Measurements from ENCODE around the gene PTRH1.
A peak's percentile ranks its signal among the peaks of the same experiment; 100 is the strongest.

PTRH1 gene

GRCh38 chr9:127724012-127724411, 8.5 kb upstream of the PTRH1 start:
- no peak for DNase-seq (ENCODE audit: low read depth)
- TF ChIP-seq, protein P1, sequence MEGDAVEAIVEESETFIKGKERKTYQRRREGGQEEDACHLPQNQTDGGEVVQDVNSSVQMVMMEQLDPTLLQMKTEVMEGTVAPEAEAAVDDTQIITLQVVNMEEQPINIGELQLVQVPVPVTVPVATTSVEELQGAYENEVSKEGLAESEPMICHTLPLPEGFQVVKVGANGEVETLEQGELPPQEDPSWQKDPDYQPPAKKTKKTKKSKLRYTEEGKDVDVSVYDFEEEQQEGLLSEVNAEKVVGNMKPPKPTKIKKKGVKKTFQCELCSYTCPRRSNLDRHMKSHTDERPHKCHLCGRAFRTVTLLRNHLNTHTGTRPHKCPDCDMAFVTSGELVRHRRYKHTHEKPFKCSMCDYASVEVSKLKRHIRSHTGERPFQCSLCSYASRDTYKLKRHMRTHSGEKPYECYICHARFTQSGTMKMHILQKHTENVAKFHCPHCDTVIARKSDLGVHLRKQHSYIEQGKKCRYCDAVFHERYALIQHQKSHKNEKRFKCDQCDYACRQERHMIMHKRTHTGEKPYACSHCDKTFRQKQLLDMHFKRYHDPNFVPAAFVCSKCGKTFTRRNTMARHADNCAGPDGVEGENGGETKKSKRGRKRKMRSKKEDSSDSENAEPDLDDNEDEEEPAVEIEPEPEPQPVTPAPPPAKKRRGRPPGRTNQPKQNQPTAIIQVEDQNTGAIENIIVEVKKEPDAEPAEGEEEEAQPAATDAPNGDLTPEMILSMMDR (IDR thresholded peaks at IDR 0.05; ENCODE audit: low read length, missing control alignments): no peak
- H3K4me3 ChIP-seq (replicated peaks; ENCODE audit: low read depth, low read length): no peak overlapping the region

GRCh38 chr9:127723444-127723843, 8.0 kb upstream of the PTRH1 start:
- DNase-seq (ENCODE audit: low read depth): peak; percentile 60
- H3K4me3 ChIP-seq (replicated peaks; ENCODE audit: low read depth, low read length): no peak overlapping the region
- TF ChIP-seq, protein P1 (IDR thresholded peaks at IDR 0.05; ENCODE audit: low read length, missing control alignments): peak; percentile 3

DNA sequence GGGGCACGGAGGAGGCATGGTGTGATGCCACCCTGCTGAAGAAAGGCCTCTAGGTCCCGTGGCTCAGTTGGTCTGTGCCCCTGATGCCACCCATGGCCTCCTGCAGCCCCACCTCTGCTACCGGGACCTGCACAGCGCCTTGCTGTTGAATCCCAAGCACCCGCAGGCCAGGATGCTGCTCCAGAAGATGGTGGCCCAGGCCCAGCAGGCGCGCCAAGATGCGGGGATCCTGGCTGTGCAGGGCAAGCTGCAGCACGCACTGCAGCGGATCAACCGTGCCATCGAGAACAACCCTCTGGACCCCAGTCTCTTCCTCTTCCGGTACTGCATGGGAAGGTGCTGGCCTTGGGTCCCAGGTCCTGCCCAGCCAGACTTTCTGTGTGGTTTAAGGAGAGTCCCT, 7.5 kb upstream of the PTRH1 start:
- DNase-seq (ENCODE audit: low read depth): no peak
- H3K4me3 ChIP-seq (replicated peaks; ENCODE audit: low read depth, low read length): no peak overlapping the region
- TF ChIP-seq, protein P1 (IDR thresholded peaks at IDR 0.05; ENCODE audit: low read length, missing control alignments): no peak

- H3K4me3 ChIP-seq (replicated peaks; ENCODE audit: low read depth, low read length): no peak overlapping the region
- TF ChIP-seq, protein P1 (IDR thresholded peaks at IDR 0.05; ENCODE audit: low read length, missing control alignments): no peak
- no peak for DNase-seq (ENCODE audit: low read depth)
Measured at GRCh38 chr9:127722055-127722745, 6.7 kb upstream of the PTRH1 start.

GRCh38 chr9:127721391-127721821, 5.9 kb upstream of the PTRH1 start:
- H3K4me3 ChIP-seq (replicated peaks; ENCODE audit: low read depth, low read length): no peak overlapping the region
- TF ChIP-seq, protein P1 (IDR thresholded peaks at IDR 0.05; ENCODE audit: low read length, missing control alignments): no peak
- DNase-seq (ENCODE audit: low read depth): no peak

- DNase-seq (ENCODE audit: low read depth): no peak
- no peak overlapping the region for H3K4me3 ChIP-seq (replicated peaks; ENCODE audit: low read depth, low read length)
- TF ChIP-seq, protein P1 (IDR thresholded peaks at IDR 0.05; ENCODE audit: low read length, missing control alignments): no peak
Measured at GRCh38 chr9:127720865-127721227, 5.4 kb upstream of the PTRH1 start.

Measured in fibroblast of pulmonary artery (primary cell).